Measurements from ENCODE around the gene FITM1. TPM values are rescaled to one million over a fixed set of nuclear protein-coding genes. Genes with fewer than 3 reads are reported as not detected.

FITM1 gene
- total RNA-seq, 1 donor from 2014 or later, result not detected

GRCh38 chr14:24160850-24161804, 30.7 kb downstream of the FITM1 start, which contains the start of gene IRF9:
Gene IRF9 (plus strand): TSS chr14:24161265. CDS start chr14:24162145, 880 bp downstream.
- DNase-seq, result peak; percentile 93

GRCh38 chr14:24162093-24162492, 31.6 kb downstream of the FITM1 start:
- no peak for DNase-seq

GRCh38 chr14:24164518-24164991, 34.1 kb downstream of the FITM1 start:
- no peak for DNase-seq

GRCh38 chr14:24165785-24166184, 35.3 kb downstream of the FITM1 start:
- DNase-seq, result no peak

GRCh38 chr14:24167469-24168114, 37.1 kb downstream of the FITM1 start:
- no peak for DNase-seq

GRCh38 chr14:24171422-24172260, 41.2 kb downstream of the FITM1 start, which contains the start of gene REC8:
Gene REC8 (plus strand): TSS chr14:24172080. CDS start chr14:24172553, 473 bp downstream.
- DNase-seq, result peak; percentile 85

GRCh38 chr14:24172261-24172860, 41.9 kb downstream of the FITM1 start:
- DNase-seq, result no peak

- peak; percentile 40 for DNase-seq
Observed at GRCh38 chr14:24172871-24173281, 42.4 kb downstream of the FITM1 start.

- DNase-seq, result no peak
Observed at GRCh38 chr14:24176599-24176998, 46.1 kb downstream of the FITM1 start.

GRCh38 chr14:24177041-24177825, 46.8 kb downstream of the FITM1 start:
- DNase-seq, result no peak

- DNase-seq, result no peak
Observed at GRCh38 chr14:24177891-24178290, 47.4 kb downstream of the FITM1 start.

- no peak for DNase-seq
Observed at GRCh38 chr14:24178399-24179178, 48.1 kb downstream of the FITM1 start.

- no peak for DNase-seq
Observed at GRCh38 chr14:24179294-24179960, 49.0 kb downstream of the FITM1 start.

- DNase-seq, result peak; percentile 47
Observed at GRCh38 chr14:24179961-24180796, 49.7 kb downstream of the FITM1 start.

- no peak for DNase-seq
Observed at GRCh38 chr14:24181371-24182077, 51.1 kb downstream of the FITM1 start.
